Activated T-cell treated with anti-CD3 and anti-CD28 coated beads, Interleukin-2, amount 50 U/mL, for 24 hours (primary cell): ENCODE measurements around the gene SLC10A1.
"Not testable (repeated sequence)": the region's sequence is repeated elsewhere in the genome, so short reads cannot be mapped to it uniquely, and the experiment has no call there.

Source experiments
- DNase-seq: peaks from one replicate; pipeline ENCODE4 v3.0.0-alpha.2; 2020
- H3K27ac Mint-ChIP-seq: 2 replicates; pipeline ENCODE4 v1.8.0; 2020; ENCODE audit warnings: mild to moderate bottlenecking, mixed read lengths
- H3K27me3 Mint-ChIP-seq: 2 replicates; pipeline ENCODE4 v1.8.0; 2020; ENCODE audit warnings: mixed read lengths
- H3K36me3 Mint-ChIP-seq: 2 replicates; pipeline ENCODE4 v1.8.0; 2020; ENCODE audit warnings: low read depth, mixed read lengths
- H3K4me1 Mint-ChIP-seq: 2 replicates; pipeline ENCODE4 v1.8.0; 2020; ENCODE audit warnings: low read depth, mixed read lengths
- H3K4me3 Mint-ChIP-seq: 2 replicates; pipeline ENCODE4 v1.8.0; 2020; ENCODE audit warnings: mild to moderate bottlenecking, moderate library complexity, mixed read lengths
- H3K9me3 Mint-ChIP-seq: 2 replicates; pipeline ENCODE4 v1.8.0; 2020; ENCODE audit warnings: mixed read lengths

SLC10A1 gene

DNA sequence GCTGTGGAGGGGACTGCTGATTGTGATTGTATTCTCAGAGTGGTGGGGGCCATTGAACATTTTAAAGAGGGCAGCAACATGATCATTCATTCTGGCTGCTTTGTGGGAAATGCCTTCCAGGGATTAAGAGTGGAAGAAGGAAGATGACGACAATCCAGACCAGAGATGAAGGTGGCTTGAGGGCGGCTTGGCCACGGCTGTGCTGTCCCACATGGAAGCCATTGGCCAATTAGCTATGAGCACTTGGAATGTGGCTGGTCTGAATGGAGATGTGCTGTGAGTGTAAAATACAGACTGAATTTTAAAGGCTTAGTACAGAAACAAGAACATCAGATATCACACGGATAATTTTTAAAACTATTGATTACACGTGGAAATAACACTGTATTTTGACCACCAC, 19.2 kb upstream of the SLC10A1 start:
- no peak overlapping the region for H3K27ac Mint-ChIP-seq
- H3K27me3 Mint-ChIP-seq, result peaks cover 6% of the 10 kb centered on the region
- H3K4me3 Mint-ChIP-seq, result no peak overlapping the region
- H3K9me3 Mint-ChIP-seq, result no peaks in the 10 kb centered on the region
- H3K4me1 Mint-ChIP-seq, result peaks cover 4% of the 10 kb centered on the region
- DNase-seq, result no peak
- H3K36me3 Mint-ChIP-seq, result no peaks in the 10 kb centered on the region

GRCh38 chr14:69815556-69815955, 18.5 kb upstream of the SLC10A1 start:
- Mint-ChIP-seq H3K27ac (no peak overlapping the region), H3K36me3 (no peaks in the 10 kb centered on the region)

DNA sequence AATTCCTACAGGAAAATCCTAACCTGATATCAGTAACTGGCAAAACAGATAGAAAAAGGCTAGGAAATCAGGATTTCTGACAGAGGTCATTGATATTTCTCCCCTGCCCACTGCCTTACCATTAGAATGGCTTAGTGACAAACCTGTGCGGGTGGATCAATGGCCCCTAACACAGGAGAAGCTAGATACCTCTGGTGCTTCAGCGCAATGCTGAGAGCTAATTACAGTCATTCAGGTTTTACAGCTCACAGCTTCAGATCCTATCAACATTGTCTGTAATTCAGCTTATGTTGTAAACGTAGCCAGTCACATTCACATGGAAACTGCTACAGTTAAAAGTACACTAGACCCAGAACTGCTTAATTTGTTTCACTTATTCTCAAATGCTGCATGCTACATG, 17.4 kb upstream of the SLC10A1 start:
- no peak for DNase-seq
- Mint-ChIP-seq H3K27me3 (peaks cover 6% of the 10 kb centered on the region), H3K27ac (no peak overlapping the region), H3K36me3 (no peaks in the 10 kb centered on the region), H3K9me3 (no peaks in the 10 kb centered on the region), H3K4me1 (peaks cover 4% of the 10 kb centered on the region), H3K4me3 (no peak overlapping the region)

More at GRCh38 chr14:69815556-69815955, 18.5 kb upstream of the SLC10A1 start:
- Mint-ChIP-seq H3K4me3 (no peak overlapping the region), H3K4me1 (peaks cover 4% of the 10 kb centered on the region), H3K27me3 (peaks cover 6% of the 10 kb centered on the region), H3K9me3 (no peaks in the 10 kb centered on the region)
- DNase-seq, result no peak

DNA sequence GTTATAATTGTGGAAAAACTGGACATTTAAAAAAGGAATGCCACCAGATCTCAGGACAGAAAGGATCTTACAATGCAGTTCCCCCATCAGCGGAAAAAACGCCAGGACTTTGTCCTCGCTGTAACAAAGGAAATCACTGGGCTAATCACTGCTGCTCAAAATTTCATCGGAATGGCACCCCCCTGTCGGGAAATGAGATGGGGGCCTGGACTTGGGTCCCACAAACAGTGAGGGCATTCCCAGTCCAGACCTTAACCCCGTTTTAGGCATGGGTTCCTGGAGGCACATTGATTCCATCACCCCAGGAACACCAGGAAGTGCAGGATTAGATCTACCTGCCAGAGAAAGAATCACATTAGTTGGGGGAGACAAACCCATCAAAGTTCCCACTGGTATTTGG, 16.3 kb upstream of the SLC10A1 start:
- H3K27ac Mint-ChIP-seq, H3K4me3 Mint-ChIP-seq, H3K9me3 Mint-ChIP-seq: not testable (repeated sequence)

DNA sequence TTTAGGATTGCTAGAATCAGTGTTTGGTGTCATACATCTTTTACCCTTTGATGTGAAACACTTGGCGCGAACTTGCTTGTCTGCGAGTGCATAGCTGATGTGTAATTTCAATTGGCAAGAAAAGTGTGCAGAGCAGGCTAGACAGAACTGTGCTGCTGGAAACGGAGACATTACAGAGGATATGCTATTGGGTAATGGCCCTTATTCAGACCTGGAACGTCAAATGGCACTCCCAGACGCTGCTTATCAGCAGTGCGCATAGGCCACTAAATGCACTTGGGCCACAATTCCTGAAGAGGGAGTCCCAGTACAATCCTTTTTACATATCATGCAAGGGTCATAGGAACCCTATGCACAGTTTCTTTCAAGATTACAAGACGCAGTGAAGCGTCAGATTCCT, 15.7 kb upstream of the SLC10A1 start:
- Mint-ChIP-seq H3K4me3 (no peak overlapping the region), H3K27me3 (no peaks in the 10 kb centered on the region), H3K36me3 (no peaks in the 10 kb centered on the region), H3K27ac (no peak overlapping the region), H3K9me3 (no peaks in the 10 kb centered on the region), H3K4me1 (no peaks in the 10 kb centered on the region)
- DNase-seq, result no peak

More for the DNA sequence above, 16.3 kb upstream of the SLC10A1 start:
- DNase-seq, H3K27me3 Mint-ChIP-seq, H3K36me3 Mint-ChIP-seq, H3K4me1 Mint-ChIP-seq: not testable (repeated sequence)

DNA sequence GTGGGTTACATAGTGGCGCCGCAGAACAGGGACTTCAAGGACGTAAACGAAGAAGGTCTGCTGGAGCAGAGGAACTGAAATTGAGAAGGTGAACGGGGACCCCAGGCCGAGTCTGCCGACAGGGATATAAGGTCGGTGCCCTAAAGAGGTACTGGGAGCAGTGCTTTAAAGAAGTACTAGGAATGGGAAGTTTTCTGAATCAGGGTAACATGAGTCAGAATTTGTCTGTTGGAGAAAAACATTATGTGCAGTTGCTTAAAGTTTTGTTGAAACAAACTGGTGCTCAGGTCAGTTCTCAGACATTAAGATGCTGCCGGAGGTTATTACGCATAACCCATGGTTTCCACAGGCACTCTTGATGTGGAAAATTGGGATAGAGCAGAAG, 14.8 kb upstream of the SLC10A1 start:
- no peaks in the 10 kb centered on the region for H3K27me3 Mint-ChIP-seq
- H3K4me1 Mint-ChIP-seq, result no peaks in the 10 kb centered on the region
- H3K36me3 Mint-ChIP-seq, result no peaks in the 10 kb centered on the region
- H3K27ac Mint-ChIP-seq, result no peak overlapping the region
- no peaks in the 10 kb centered on the region for H3K9me3 Mint-ChIP-seq
- no peak overlapping the region for H3K4me3 Mint-ChIP-seq
- DNase-seq, result no peak

DNA sequence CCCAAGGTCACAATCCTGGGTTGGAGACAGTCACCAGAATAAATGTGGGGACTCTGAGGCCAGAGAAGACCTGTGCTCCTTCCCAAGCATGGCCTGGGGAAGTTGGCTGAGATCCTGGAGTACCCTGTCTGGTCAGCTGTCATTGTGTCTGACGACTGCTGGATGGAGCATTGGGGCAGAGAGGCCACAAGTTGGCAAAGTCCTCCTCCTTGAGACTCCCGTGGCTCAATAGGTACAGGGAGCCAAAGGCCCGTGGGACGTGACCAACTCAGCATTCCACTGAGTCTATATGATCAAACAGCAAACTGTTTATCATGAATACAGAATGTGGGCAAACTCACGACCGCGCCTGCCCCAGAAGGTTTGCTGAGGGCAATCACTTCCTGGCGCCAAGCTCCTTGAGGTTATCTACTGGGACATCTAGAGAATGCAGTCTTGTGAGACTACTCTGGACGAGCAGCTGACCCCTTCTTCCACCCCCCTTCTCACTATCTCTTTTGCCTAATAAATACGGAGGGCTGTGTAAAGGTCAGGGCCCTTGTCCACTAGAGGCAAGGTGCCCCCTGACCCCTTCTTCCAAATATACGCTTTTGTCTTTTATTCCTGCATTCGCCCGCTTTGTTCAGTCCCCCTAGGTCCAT, 14.3 kb upstream of the SLC10A1 start:
- no peaks in the 10 kb centered on the region for H3K36me3 Mint-ChIP-seq
- no peaks in the 10 kb centered on the region for H3K4me1 Mint-ChIP-seq
- H3K27ac Mint-ChIP-seq, result no peak overlapping the region
- H3K27me3 Mint-ChIP-seq, result no peaks in the 10 kb centered on the region
- no peak for DNase-seq
- H3K9me3 Mint-ChIP-seq, result no peaks in the 10 kb centered on the region
- H3K4me3 Mint-ChIP-seq, result no peak overlapping the region

DNA sequence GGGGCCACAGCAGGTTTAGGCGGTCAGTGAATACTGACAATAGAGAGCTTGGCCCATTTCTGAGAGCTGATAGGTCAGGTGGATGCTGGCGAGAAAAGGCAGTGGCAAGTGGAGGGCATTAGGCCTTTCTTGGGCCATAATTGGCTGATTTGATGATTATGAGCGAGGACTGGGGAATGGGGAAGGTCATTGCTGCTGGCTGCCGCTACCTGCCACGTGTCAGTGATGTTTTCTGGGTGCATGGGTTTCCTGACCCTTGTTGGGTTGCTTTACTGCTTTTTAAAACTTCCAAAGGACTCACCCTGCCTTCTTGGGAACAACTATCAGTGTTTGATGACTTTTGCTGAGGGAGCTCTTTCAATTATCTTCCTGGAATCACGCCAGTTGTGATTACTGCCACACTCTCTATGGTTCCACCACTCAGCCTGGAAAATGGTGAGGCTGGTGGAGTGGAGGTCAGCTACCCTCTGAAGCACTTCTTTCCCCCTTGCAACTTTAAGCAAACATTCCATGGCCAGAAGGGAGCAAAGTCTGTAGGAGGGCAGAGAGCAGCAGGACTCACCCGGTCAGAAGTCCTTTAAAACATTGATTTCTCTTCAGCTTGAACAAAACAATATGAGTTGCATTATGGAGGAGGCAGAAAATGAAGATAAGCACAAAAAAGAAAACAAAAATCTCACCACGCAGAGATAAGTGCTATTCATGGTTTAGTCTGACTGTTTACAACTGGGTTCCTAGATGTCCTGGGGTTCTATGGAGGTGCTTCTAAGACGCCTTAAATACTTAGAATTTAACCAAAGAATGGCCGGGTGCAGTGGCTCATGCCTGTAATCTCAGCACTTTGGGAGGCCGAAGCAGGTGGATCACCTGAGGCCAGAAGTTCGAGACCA, 12.1 kb upstream of the SLC10A1 start:
- Mint-ChIP-seq H3K27me3 (no peaks in the 10 kb centered on the region), H3K9me3 (no peaks in the 10 kb centered on the region), H3K4me3 (no peak overlapping the region), H3K4me1 (no peaks in the 10 kb centered on the region), H3K36me3 (no peaks in the 10 kb centered on the region), H3K27ac (no peak overlapping the region)
- DNase-seq, result no peak

DNA sequence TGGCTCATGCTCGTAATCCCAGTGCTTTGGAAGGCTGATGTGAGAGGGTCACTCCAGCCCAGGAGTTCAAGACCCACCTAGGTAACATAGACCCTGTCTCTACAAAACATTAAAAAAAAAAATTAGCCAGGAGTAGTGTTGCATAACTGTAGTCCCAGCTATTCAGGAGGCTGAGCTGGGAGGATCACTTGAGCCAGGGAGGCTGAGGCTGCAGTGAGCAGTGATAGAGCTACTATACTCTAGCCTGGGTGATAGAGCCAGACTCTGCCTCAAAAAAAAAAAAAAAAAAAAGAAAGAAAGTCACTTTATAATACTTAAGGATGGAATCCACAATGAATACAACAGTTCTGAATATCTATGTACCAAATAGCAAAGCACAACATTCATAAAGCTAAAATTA, 10.2 kb upstream of the SLC10A1 start:
- Mint-ChIP-seq H3K36me3 (no peaks in the 10 kb centered on the region), H3K9me3 (no peaks in the 10 kb centered on the region), H3K4me1 (no peaks in the 10 kb centered on the region), H3K27me3 (no peaks in the 10 kb centered on the region), H3K4me3 (no peak overlapping the region), H3K27ac (no peak overlapping the region)
- no peak for DNase-seq

GRCh38 chr14:69804902-69805301, 7.9 kb upstream of the SLC10A1 start:
- H3K36me3 Mint-ChIP-seq, result no peaks in the 10 kb centered on the region
- H3K4me1 Mint-ChIP-seq, result no peaks in the 10 kb centered on the region
- H3K9me3 Mint-ChIP-seq, result peaks cover 2% of the 10 kb centered on the region
- DNase-seq, result no peak
- H3K27ac Mint-ChIP-seq, result no peak overlapping the region
- no peaks in the 10 kb centered on the region for H3K27me3 Mint-ChIP-seq
- H3K4me3 Mint-ChIP-seq, result no peak overlapping the region

GRCh38 chr14:69803753-69804152, 6.7 kb upstream of the SLC10A1 start:
- Mint-ChIP-seq H3K27ac (no peak overlapping the region), H3K9me3 (peaks cover 2% of the 10 kb centered on the region), H3K4me1 (no peaks in the 10 kb centered on the region), H3K36me3 (no peaks in the 10 kb centered on the region), H3K27me3 (no peaks in the 10 kb centered on the region), H3K4me3 (no peak overlapping the region)
- DNase-seq, result no peak

- no peaks in the 10 kb centered on the region for H3K4me1 Mint-ChIP-seq
- no peak overlapping the region for H3K4me3 Mint-ChIP-seq
- no peak overlapping the region for H3K27ac Mint-ChIP-seq
- no peak for DNase-seq
- H3K36me3 Mint-ChIP-seq, result no peaks in the 10 kb centered on the region
- H3K9me3 Mint-ChIP-seq, result peaks cover 2% of the 10 kb centered on the region
- H3K27me3 Mint-ChIP-seq, result no peaks in the 10 kb centered on the region
These were observed 1.3 kb upstream of the SLC10A1 start for GRCh38 chr14:69798339-69798735.

DNA sequence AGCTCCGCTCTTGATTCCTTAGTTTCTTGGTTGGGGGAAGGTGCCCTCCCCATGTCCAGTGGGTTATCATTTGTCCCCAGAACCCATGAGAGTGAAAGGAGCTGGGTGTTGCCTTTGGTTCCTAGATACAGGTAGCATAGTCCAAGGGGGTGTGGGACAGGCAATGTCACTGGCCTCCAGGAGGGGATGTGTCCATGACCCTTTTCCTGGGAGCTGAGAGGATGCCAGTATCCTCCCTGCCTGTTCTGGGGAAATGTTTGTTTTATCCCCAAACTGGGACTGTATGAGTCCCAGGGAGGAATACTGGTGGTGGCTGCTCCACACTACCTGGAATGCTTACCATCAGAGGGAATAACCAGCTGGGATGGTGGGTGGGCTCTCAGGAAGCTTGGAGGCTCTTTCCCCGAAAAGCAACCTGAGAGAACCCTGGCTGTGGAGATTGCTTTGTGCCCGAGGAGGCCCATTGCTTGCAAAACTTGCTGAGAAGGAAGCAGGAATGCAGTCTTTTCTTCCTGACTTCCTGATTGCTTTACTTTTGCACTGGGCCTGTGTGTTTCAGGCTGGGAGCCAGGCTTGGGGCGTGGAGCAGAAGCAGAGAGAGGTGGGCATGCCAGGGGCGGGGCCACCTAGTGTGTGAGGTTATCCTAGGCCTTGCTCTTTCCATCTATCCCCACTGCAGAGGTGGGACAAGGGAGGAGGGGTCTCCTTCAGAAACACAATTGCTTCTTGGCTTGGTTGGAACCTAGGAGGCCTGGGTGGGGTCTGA, 715 bp upstream of the SLC10A1 start:
- H3K27me3 Mint-ChIP-seq, result no peaks in the 10 kb centered on the region
- H3K36me3 Mint-ChIP-seq, result no peaks in the 10 kb centered on the region
- no peak for DNase-seq
- peaks cover 2% of the 10 kb centered on the region for H3K9me3 Mint-ChIP-seq
- H3K4me1 Mint-ChIP-seq, result no peaks in the 10 kb centered on the region
- no peak overlapping the region for H3K4me3 Mint-ChIP-seq
- H3K27ac Mint-ChIP-seq, result no peak overlapping the region

DNA sequence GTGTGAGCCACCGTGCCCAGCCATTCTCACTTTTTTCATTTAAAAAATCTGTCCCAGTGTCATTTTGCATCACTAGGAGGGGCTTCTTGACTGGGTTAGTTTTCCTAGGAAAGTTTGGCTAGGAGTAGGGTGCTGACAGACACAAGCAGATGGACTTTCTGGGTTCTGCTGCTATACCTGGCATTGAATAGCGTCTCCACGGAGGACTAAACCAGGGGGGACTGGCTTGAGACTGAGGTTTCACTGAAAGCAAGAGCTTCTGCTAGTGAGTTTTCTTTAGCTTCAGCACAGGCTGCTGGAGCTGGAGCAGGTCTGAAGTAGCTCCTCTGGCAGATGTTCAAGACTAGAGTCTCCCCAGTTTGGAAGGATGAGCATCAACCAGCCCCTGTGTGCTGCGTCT, 1.4 kb downstream of the SLC10A1 start:
- H3K4me1 Mint-ChIP-seq, result no peaks in the 10 kb centered on the region
- H3K27ac Mint-ChIP-seq, result no peak overlapping the region
- DNase-seq, result no peak
- H3K27me3 Mint-ChIP-seq, result no peaks in the 10 kb centered on the region
- no peak overlapping the region for H3K4me3 Mint-ChIP-seq
- no peaks in the 10 kb centered on the region for H3K9me3 Mint-ChIP-seq
- H3K36me3 Mint-ChIP-seq, result no peaks in the 10 kb centered on the region

DNA sequence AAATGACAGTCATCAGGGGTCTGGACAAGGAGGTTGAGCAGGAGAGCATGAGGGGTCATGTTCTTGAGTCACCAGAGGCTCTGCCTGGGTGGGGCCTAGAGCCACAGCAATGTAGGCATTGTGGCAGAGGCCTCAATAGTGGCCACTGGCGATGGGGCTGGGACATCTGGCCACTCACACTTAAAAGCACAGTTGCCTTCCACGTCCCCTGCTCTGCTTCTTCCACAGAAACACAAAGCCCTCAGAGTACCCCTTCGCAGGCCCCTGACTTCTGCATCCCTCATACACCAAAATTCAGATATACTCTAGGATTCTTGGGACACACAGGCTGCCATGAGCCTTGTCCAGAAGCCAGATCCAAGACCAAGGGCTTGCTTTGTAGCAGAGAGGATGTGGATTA, 2.2 kb downstream of the SLC10A1 start:
- H3K4me3 Mint-ChIP-seq, result no peak overlapping the region
- no peak for DNase-seq
- H3K4me1 Mint-ChIP-seq, result no peaks in the 10 kb centered on the region
- H3K9me3 Mint-ChIP-seq, result no peaks in the 10 kb centered on the region
- H3K36me3 Mint-ChIP-seq, result no peaks in the 10 kb centered on the region
- no peaks in the 10 kb centered on the region for H3K27me3 Mint-ChIP-seq
- no peak overlapping the region for H3K27ac Mint-ChIP-seq
